GM18870 (cell line): ENCODE results near the gene KCNJ12.

Experiments
- ATAC-seq: cut with Tn5 transposase; IDR thresholded peaks from one replicate; pipeline ENCODE4 v1.9.1; 2021; ENCODE audit warnings: moderate library complexity; ENCODE audit not compliant: unreplicated experiment

KCNJ12 gene

GRCh38 chr17:21363776-21364642 lies 12.1 kb upstream of the KCNJ12 start:
- no peak for ATAC-seq

GRCh38 chr17:21365016-21365415 lies 11.1 kb upstream of the KCNJ12 start:
- no peak for ATAC-seq

DNA sequence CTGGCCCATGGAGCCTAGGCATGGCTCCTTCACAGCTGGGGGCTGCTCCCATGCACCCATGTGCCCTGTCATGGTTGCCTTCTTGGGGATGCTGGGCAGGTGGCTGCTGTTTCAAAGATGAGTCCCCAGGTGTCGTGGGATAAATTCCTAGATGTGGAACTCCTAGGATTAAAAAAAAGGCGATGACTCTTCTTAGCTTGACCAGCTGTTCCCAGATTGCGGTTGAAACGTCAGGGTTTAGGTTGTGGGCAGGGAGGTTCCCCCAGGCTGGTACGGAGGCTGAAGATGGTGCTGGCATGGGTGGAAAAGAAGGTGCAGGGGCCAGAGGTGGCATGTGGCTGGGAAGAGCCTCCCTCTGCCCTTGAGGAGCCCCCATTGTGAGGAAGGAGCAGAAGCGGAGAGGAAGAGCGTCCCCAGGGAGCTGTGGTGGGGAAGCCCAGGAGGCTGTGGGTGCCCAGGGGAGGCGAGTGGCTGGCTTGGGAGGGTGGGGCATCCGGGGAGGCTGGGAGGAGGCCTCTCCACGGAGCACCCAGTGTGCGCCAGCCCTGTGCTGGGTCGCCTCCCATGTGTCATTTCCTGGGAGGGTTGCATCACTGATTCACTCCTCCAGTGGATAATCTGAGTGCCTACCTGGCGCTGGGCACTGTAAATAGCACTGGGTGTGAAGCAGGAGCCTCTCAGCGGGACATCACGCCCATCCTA lies 7.5 kb upstream of the KCNJ12 start:
- ATAC-seq: no peak

GRCh38 chr17:21369395-21369794 lies 6.8 kb upstream of the KCNJ12 start:
- no peak for ATAC-seq

GRCh38 chr17:21370430-21370829 lies 5.7 kb upstream of the KCNJ12 start:
- ATAC-seq: no peak

DNA sequence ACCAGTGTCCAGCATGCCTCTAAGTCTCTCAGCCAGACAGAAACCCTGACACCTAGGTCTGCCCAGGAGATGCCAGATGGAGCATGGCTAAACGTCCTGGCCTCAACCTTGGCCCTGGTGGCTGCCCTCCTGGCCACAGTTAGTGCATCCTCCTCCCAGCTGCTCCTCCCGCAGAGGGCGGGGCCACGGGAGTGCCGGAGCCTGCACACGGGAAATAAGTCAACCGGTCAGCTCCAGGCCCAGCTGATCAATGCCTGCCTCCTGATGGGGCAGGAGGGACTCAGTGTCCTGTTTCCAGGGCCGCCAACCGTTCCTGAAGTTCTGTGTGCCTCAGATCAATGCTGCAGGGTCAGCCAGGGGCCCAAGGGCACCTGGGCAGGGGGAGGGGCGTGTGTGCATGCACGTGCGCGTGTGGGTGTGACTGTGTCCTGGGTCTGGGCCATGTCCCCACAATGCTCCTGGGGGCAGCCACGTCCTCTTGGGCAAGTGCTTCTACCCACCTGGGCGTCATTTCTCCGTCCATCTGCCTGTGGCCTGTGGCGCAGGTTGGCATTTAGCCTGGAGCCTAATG lies 4.6 kb upstream of the KCNJ12 start:
- no peak for ATAC-seq

DNA sequence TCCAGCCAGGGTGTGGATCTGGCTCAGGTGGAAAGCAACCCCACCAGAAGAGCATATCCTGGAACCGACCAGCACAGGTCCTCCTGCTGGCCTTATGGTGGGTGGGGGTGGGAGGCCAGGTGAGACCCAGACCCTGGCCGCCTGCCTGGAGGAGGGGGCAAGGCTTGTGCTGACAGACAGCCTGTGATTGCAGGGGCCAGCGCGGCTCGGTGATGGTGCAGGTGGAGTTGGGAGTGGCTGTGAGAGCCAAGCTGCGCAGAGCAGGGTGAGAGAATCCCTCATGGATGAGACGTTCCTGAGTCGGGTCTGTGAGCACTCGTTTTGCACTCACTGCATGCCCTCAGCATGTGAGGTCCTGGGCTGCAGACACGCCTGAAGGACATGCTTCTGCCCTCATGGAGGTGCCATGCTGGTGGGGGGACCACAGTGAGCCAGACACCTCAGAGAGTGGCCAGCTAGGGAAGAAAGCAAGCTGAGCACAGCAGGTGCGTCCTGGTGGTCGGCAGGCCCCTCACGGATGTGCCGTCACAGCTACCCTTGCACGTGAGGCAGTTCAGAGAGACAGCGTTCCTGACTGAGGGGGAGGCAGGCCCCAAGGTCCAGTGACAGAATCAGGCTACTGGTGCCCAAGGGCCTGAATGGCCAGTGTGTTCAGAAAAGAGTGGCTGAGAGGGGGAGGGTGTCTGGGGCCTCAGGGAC lies 3.8 kb upstream of the KCNJ12 start:
- no peak for ATAC-seq

DNA sequence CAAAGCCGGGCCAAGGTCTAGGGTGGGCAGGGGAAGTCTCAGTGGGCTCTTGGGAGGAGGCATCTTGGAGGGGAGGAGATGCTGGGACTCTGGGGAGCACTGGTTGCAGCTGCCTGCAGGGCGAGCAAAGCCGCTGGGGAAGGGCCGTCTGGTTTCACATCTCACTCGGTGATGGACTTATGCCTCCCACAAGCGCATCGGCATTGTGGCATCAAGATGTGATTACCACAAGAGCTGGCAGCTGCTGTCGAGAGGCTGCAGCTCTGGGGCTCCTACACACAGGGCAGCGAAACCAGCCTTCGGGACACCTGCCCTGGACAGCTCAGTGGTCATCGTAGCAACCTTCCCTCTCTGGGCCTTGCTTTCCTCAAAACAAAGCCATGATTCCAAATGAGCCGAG lies 3.1 kb upstream of the KCNJ12 start:
- ATAC-seq: no peak

- ATAC-seq: no peak
Measured at GRCh38 chr17:21373696-21374440, 2.3 kb upstream of the KCNJ12 start.

GRCh38 chr17:21374441-21375161 lies 1.6 kb upstream of the KCNJ12 start:
- ATAC-seq: no peak

- no peak for ATAC-seq
Measured at GRCh38 chr17:21375162-21375560, 996 bp upstream of the KCNJ12 start.

DNA sequence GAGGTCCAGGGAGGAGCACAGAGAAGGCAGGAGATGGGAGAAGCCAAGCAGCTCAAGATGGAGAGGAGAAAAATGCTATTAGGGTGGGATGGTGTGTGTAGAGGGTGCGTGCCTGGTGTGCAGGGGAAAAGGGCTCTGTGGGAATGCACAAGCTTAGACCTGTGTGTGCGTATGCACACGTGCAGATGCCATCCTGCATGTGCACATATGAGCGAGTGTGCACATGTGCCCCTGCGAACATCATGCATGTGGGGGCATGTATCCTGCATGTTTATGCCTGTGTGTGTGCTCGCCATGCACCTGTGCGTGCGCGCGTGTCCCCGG lies 438 bp upstream of the KCNJ12 start:
- ATAC-seq: no peak

- no peak for ATAC-seq
Measured at GRCh38 chr17:21376759-21377690, 868 bp downstream of the KCNJ12 start.

GRCh38 chr17:21377705-21378396 lies 1.7 kb downstream of the KCNJ12 start:
- no peak for ATAC-seq

- no peak for ATAC-seq
Measured at GRCh38 chr17:21378553-21378952, 2.4 kb downstream of the KCNJ12 start.

- no peak for ATAC-seq
Measured at GRCh38 chr17:21379080-21379711, 3.0 kb downstream of the KCNJ12 start.

DNA sequence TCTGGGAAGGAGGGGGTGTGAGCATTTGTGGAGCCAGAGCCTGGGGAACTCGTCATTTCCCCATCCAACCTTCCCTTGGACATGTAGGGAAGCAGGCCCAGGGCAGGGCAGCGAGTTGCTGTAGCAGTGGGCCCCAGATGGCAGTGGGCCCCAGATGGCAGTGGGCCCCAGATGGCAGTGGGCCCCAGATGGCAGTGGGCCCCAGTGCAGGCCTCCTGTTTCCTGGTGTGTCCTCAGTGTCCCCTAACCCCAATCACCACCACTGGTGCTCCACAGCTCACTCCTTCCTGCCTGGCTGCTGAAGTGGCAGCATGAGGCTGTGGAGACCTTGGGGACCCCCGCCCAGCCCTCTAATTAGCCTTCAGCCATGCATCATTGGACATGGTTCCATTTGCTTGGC lies 4.5 kb downstream of the KCNJ12 start:
- no peak for ATAC-seq

GRCh38 chr17:21381076-21381706 lies 5.0 kb downstream of the KCNJ12 start:
- ATAC-seq: no peak
